ENCODE data around the gene NAA16. TPM values are rescaled to one million over a fixed set of nuclear protein-coding genes. Genes with fewer than 3 reads are reported as not detected.

NAA16 gene
- total and polyA plus RNA-seq, 2 of the 4 experiments (the other 2 are of a cell fraction) = 6.6 to 8.8 TPM

DNA sequence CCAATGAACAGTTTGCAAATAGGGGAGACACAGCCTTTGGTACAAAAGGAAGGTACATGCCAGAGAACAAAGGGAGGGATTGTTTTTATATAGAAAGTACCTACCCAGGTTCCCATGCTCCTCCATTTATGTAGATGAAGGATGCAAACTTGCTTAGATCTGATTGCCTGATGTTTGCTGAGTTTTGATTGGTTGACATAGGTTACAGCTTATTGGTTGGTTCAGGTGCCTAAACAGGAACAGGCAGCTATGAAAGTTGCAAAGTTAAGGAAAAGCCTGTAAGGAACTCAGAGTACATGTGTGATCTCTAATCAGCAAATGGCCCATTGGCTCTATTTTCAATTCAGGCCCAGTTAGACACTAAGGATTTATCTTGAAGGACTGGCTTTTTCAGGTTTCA is 6.5 kb upstream of the NAA16 start:
- Histone ChIP-seq H2BK5ac (ENCODE audit: low read depth, low read length, poor library complexity, severe bottlenecking) (no peak overlapping the region), H3K9ac (ENCODE audit: low read depth, low read length) (no peak overlapping the region), H2AK5ac (ENCODE audit: low read depth, low read length) (no peak overlapping the region), H3K9me1 (ENCODE audit: insufficient read depth, low read length) (no peaks in the 10 kb centered on the region), H4K5ac (ENCODE audit: low read depth, low read length) (no peak overlapping the region), H3K9me3 (ENCODE audit: control insufficient read depth, insufficient read depth, low read length) (no peaks in the 10 kb centered on the region), H4K91ac (ENCODE audit: insufficient read depth, low read depth, low read length) (no peak overlapping the region), H4K8ac (ENCODE audit: low read depth in 2 of 2, low read length in 2 of 2) (no peak overlapping the region), H2BK15ac (ENCODE audit: low read depth, low read length) (no peak overlapping the region), H3K4me1 (ENCODE audit: control insufficient read depth, insufficient read depth, low read length) (0 out of 2 replicates have a peak, but pooled peaks cover 4% of the 10 kb centered on the region), H3K27me3 (ENCODE audit: control insufficient read depth, insufficient read depth, low read length) (no peaks in the 10 kb centered on the region), H2AK9ac (replicated peaks; ENCODE audit: low read depth, low read length, poor library complexity) (no peak overlapping the region), H3K18ac (ENCODE audit: low read depth, low read length) (no peak overlapping the region), H2BK20ac (ENCODE audit: low read depth, low read length) (no peak overlapping the region), H3K4ac (ENCODE audit: low read depth, low read length) (no peak overlapping the region), H3K23ac (ENCODE audit: low read depth, low read length) (no peak overlapping the region), H3K4me2 (ENCODE audit: low read depth, low read length) (no peak overlapping the region), H3K56ac (ENCODE audit: extremely low read depth, insufficient read depth, low read length) (no peak overlapping the region), H3K79me1 (ENCODE audit: low read depth in 1 of 2, low read length in 2 of 2) (no peaks in the 10 kb centered on the region), H2BK120ac (ENCODE audit: low read depth, low read length) (no peak overlapping the region), H4K20me1 (ENCODE audit: insufficient read depth, low read length) (no peaks in the 10 kb centered on the region), H3K4me3 (ENCODE audit: insufficient read depth, low read depth, low read length) (no peak overlapping the region), H3K14ac (replicated peaks; ENCODE audit: low read depth, low read length) (no peak overlapping the region), H3K36me3 (ENCODE audit: control insufficient read depth, insufficient read depth, low read length) (no peaks in the 10 kb centered on the region), H3K27ac (ENCODE audit: insufficient read depth, low read length) (no peak overlapping the region), H2AFZ (replicated peaks; ENCODE audit: low read length, poor library complexity) (no peak overlapping the region)
- TF ChIP-seq MAFK (IDR thresholded peaks at IDR 0.05; ENCODE audit: low read depth, low read length) (no peak), FOS (IDR thresholded peaks at IDR 0.05; ENCODE audit: low read depth, low read length) (no peak), POLR2A (IDR thresholded peaks at IDR 0.05; ENCODE audit: low read depth, low read length) (no peak), SMC3 (IDR thresholded peaks at IDR 0.05; ENCODE audit: low read depth, low read length) (no peak), BHLHE40 (IDR thresholded peaks at IDR 0.05; ENCODE audit: low read depth, low read length) (no peak), CHD1 (IDR thresholded peaks at IDR 0.05; ENCODE audit: low read depth, low read length) (no peak), RCOR1 (IDR thresholded peaks at IDR 0.05; ENCODE audit: insufficient replicate concordance, low read length) (no peak), CEBPB (IDR thresholded peaks at IDR 0.05; ENCODE audit: low read depth, low read length) (no peak), RFX5 (IDR thresholded peaks at IDR 0.05; ENCODE audit: low read depth, low read length) (no peak), MAZ (IDR thresholded peaks at IDR 0.05; ENCODE audit: borderline replicate concordance, low read depth, low read length) (no peak), MXI1 (IDR thresholded peaks at IDR 0.05; ENCODE audit: borderline replicate concordance, low read depth, low read length) (no peak), RAD21 (IDR thresholded peaks at IDR 0.05; ENCODE audit: low read length) (no peak), NFE2L2 (IDR thresholded peaks at IDR 0.05; ENCODE audit: low read depth, low read length) (no peak)
- TF ChIP-seq, protein P1, sequence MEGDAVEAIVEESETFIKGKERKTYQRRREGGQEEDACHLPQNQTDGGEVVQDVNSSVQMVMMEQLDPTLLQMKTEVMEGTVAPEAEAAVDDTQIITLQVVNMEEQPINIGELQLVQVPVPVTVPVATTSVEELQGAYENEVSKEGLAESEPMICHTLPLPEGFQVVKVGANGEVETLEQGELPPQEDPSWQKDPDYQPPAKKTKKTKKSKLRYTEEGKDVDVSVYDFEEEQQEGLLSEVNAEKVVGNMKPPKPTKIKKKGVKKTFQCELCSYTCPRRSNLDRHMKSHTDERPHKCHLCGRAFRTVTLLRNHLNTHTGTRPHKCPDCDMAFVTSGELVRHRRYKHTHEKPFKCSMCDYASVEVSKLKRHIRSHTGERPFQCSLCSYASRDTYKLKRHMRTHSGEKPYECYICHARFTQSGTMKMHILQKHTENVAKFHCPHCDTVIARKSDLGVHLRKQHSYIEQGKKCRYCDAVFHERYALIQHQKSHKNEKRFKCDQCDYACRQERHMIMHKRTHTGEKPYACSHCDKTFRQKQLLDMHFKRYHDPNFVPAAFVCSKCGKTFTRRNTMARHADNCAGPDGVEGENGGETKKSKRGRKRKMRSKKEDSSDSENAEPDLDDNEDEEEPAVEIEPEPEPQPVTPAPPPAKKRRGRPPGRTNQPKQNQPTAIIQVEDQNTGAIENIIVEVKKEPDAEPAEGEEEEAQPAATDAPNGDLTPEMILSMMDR (conservative IDR thresholded peaks at IDR 0.05; ENCODE audit: low read depth, low read length) = no peak
- TF ChIP-seq, protein P2, sequence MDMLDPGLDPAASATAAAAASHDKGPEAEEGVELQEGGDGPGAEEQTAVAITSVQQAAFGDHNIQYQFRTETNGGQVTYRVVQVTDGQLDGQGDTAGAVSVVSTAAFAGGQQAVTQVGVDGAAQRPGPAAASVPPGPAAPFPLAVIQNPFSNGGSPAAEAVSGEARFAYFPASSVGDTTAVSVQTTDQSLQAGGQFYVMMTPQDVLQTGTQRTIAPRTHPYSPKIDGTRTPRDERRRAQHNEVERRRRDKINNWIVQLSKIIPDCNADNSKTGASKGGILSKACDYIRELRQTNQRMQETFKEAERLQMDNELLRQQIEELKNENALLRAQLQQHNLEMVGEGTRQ (IDR thresholded peaks at IDR 0.05; ENCODE audit: low read depth, low read length) = no peak
- TF ChIP-seq, protein P3, sequence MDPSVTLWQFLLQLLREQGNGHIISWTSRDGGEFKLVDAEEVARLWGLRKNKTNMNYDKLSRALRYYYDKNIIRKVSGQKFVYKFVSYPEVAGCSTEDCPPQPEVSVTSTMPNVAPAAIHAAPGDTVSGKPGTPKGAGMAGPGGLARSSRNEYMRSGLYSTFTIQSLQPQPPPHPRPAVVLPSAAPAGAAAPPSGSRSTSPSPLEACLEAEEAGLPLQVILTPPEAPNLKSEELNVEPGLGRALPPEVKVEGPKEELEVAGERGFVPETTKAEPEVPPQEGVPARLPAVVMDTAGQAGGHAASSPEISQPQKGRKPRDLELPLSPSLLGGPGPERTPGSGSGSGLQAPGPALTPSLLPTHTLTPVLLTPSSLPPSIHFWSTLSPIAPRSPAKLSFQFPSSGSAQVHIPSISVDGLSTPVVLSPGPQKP (IDR thresholded peaks at IDR 0.05; ENCODE audit: borderline replicate concordance, low read depth, low read length) = no peak
- no TSS peak for BruUV-seq (replicated peaks)
- DNase-seq (no peak), ATAC-seq (ENCODE audit: low read depth) (no peak)
- CTCF ChIA-PET = no interaction called here
- dilution Hi-C loops (cut with HindIII; ENCODE audit: low sequenced_read_pairs, unreplicated experiment) = no loop called here
- intact Hi-C loops (cut with micrococcal nuclease) = no loop called here
- POLR2A ChIA-PET (ENCODE audit: unreplicated experiment) = interaction anchor here (0.5 kb wide), 1 partner anchor 33 kb away, joined by 3 read pairs; no protein-coding TSS in a partner anchor
- in situ Hi-C loops (cut with MboI; ENCODE audit: low sequenced_read_pairs) = loop anchor here (25.0 kb wide), 1 partner anchor 217 kb away; no protein-coding TSS in a partner anchor

Measured in IMR-90 (cell line).